NCI-H2196 (cell line): Measurements from ENCODE around the gene EMX1.
A peak's percentile ranks its signal among the peaks of the same experiment; 100 is the strongest.

Experiments
- DNase-seq: peaks from one replicate; lab custom pipeline; 2025; ENCODE audit not compliant: unreplicated experiment; lab: John Stamatoyannopoulos, UW

Gene EMX1

DNA sequence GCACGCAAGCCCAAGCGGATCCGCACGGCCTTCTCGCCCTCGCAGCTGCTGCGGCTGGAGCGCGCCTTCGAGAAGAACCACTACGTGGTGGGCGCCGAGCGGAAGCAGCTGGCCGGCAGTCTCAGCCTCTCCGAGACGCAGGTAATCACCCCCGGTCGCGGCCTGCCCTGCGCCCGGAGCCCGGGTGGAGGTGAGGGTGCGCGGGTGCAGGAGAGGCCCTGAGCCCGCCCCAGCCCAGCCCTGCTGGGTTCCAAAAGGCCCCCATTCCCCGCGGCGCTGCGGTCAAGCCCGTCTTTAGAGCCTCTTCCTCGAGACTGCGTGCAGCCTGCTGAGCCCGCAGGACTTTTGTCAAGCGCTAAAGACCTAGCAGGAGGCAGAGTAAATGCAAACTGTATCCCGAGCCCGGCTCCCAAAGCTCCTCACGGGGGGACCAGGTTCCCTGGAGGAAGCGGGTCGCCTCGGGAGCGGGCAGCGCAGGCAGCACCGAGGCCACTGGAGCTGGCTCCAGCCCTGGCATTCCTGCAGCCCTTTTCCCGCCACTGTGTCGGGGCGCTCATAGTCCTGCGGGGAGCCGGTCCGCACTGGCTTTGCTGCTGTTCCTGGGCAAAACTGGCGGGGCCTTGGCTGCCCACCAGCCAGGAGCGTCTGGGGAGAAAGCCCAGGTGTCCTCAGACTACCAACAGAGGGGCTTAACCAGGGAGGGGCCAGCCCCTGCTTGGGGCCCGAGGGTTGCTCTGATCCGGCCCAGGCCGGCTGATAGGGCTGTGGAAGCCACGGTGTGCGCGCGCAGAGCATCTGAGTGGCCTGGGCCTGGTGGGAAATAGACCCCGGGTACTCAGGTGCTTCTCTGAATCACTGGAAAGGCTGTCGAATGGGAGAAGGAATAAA, 7.3 kb downstream of the EMX1 start:
- DNase-seq, result no peak

DNA sequence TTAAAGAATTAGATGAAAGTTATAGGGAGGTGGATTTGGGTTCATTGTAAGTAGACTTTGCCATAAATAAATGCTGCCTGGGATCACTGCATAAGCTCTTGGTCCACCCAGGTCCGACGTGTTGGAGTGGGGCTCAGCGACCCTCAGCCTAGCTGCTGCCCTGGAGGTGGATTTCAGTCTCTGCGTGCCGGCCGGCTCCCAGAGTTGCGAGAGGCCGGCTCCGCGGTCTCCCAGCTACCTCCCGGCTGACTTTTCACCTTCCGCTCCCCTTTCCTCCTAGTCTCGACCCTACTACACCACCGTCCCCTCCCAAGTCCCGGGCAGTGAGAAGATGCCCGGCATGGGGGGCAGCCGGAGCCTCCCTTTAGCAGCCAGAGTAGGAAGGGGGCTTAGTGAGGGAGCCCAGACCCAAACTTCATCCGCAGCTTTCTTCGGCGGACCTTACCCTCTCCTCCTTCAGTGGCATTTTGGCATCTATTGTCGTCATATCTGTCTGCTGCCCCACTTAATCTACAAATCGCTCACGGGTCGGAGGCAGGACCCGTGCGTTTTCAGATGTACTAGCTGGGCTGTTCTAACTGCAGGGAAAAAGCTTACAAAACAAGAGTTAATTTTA, 8.1 kb downstream of the EMX1 start:
- DNase-seq, result no peak

DNA sequence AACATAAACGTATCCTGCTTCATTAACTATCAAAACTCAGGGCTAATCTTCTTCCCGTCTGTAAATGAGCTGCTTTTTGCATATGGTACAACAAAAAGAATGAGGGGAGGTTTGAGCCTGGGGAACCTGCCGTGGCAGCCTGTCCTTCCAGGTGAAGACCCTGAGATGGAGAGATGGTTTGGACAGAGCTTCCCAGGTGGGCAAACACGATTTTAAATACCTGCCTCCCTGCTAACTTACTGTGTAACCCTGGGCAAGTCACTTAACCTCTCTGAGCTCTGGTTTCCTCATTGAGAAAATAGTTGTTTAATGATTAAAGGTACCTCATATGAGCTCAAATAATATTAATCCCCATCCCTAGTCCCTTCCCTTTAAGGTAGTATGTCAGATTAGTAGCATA, 9.0 kb downstream of the EMX1 start:
- DNase-seq, result no peak

DNA sequence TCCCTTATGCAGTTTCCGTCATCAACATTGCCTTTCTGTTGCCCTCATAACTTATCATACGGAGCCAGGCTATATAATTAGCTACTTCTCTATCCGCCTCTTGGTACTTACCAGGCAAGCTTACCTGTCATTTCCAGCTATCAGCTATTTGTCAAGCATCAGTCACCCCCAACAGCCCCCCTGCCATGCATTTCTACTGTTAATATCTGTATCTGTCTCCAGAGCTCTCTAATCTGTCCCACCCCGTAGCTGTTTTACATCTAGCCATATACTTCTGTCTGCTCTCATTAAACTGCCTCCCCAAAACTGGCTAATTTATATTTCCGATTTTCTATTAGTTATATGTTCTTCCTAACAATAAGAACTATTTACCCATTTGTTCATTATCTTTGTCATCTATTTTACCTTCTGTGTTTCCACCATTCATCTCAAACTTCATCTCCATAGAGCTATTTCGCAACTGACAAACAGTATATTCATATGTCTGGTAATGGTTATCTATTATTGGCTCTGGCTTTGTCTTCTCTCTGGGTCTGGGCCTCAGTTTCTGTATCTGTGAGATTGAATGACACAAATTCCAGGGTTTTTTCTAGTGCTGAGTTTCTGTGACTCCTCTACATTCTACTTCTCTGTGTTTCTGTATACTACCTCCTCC, 9.6 kb downstream of the EMX1 start:
- DNase-seq, result no peak

DNA sequence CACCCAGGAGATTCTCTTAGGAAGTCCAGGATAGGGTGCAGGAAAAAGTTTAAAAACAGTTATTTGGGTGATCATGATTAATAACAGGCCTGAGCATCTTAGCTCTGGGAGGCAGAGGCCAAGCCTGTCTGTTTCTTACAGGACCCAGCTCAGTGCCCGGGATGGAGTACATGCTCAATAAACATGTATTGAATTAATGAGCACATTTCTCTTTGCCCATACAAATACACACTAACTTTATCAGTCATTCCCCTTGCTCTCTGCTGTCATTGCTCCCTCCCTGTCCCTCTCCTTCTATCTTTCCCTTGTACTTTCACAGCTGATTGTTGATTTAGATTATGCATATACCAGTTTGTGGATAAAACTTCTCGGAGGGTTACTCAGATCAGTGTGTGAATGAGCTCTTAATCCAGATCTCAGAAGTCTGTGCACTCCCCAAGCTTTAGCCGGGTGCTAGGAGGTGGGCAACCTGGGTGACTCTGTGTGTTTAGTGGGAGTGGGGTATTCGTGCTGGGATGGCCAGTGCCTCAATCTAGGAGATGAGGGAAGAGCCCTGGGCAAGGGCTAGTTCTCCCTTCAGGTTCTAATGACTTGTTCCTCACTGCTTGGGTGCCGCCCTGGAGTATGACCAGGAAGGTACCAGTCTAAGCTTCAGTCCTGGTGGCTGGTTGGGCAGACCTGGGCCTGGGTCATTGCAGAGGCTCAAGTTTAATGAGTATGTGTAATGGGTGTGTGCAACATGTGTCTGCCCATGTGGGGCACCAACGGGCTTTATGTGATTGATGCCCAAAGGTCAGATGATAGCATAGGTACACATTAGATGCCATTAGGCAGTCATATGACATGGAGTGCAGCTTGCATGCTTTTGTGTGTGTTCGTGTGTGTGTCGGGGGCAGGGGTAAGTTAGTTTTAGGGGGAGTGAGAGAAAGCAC, 10.6 kb downstream of the EMX1 start:
- DNase-seq, result no peak

DNA sequence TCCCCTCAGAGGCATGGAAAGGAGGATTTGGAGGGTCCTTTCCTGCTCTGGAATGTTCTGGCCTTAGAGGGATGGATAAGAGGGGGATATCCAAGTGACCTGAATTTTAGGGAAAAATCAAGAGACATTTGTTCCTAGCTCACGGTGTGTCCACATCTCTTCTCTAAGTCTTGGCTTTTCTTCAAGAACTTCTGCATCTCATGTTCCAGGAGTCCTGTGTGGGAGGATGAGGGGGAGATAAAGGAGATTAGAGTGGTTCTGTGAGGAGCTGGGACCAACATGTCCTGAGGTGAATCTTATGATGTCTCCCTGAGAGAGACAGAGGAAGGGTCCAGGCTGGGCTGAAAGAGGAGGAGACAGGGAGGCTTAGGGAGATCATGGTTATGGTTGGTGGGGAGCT, 11.7 kb downstream of the EMX1 start:
- DNase-seq, result no peak

DNA sequence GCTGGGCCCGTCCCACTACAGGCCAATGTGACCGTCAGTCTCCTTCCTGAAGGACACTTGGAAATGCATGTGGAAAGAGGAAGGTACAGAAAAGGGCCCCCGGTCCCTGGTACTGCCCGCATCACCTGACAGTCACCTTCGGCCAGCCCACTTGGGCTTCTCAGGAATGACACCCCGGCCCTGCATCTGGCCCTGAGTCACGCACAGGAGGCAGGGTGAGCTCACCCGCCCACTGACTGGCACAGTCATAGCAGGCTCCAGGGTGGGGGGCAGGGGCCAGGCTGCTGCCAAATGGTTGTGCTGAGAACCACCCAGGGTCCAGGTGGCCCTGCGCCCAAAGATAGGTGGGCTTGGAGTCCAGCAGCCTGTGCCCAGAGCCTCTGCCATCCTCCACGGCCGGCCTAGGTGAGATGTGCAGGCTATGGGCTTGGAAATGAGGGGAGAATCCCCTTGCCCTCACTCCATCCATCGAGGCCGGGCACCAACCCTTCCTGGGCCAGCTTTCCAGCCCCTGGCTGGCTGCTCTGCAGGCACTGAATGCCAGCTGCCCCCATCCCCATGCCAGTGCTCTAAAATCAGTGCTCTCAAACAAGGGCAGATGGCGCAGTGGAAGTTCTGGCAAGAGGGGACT, 14.1 kb downstream of the EMX1 start:
- DNase-seq, result no peak

DNA sequence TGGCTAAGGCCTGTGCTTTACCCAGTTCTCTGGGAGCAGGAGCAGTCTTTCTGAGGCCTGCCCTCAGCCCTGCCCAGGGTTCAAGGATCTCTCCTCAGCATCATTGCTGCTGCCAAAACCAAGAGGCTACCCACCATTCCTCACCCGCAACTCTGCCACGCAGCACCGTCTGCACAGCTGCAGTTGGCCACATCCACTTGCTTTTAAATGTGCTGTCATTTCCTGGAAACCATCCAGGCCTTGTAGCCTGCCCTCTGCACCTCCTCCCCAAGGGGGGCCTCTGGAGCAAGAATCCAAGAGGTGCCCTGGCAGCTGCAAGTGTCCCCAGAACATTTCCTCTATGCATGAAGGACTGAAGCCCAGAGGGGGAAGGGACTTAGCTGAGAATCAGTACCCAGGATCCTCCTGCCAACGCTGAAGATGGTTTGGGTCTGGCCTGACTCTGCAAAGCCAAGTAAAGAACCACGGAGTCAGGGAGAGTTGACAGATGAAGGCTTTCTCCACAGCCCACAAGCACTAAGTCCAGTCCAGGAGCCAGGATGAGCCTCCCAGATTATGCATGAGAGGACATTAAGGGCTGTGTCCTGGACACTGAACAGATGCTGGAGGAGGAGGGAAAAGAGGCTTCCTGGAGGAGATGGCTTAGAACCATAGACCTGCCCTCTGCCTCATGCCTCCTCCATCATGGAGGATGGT, 14.9 kb downstream of the EMX1 start:
- DNase-seq, result no peak

DNA sequence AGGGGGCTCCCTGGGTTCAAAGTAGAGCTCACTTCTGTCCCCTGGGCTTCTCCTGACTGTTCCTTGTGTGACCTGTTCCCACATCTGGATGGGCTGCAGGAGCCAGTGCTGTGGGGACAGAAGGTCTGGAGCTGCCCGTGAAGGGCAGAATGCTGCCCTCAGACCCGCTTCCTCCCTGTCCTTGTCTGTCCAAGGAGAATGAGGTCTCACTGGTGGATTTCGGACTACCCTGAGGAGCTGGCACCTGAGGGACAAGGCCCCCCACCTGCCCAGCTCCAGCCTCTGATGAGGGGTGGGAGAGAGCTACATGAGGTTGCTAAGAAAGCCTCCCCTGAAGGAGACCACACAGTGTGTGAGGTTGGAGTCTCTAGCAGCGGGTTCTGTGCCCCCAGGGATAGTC, 15.5 kb downstream of the EMX1 start:
- DNase-seq, result no peak

DNA sequence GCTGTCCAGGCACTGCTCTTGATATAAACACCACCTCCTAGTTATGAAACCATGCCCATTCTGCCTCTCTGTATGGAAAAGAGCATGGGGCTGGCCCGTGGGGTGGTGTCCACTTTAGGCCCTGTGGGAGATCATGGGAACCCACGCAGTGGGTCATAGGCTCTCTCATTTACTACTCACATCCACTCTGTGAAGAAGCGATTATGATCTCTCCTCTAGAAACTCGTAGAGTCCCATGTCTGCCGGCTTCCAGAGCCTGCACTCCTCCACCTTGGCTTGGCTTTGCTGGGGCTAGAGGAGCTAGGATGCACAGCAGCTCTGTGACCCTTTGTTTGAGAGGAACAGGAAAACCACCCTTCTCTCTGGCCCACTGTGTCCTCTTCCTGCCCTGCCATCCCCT, 15.9 kb downstream of the EMX1 start:
- DNase-seq, result no peak

DNA sequence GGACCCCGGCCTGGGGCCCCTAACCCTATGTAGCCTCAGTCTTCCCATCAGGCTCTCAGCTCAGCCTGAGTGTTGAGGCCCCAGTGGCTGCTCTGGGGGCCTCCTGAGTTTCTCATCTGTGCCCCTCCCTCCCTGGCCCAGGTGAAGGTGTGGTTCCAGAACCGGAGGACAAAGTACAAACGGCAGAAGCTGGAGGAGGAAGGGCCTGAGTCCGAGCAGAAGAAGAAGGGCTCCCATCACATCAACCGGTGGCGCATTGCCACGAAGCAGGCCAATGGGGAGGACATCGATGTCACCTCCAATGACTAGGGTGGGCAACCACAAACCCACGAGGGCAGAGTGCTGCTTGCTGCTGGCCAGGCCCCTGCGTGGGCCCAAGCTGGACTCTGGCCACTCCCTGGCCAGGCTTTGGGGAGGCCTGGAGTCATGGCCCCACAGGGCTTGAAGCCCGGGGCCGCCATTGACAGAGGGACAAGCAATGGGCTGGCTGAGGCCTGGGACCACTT, 16.4 kb downstream of the EMX1 start:
- no peak for DNase-seq

DNA sequence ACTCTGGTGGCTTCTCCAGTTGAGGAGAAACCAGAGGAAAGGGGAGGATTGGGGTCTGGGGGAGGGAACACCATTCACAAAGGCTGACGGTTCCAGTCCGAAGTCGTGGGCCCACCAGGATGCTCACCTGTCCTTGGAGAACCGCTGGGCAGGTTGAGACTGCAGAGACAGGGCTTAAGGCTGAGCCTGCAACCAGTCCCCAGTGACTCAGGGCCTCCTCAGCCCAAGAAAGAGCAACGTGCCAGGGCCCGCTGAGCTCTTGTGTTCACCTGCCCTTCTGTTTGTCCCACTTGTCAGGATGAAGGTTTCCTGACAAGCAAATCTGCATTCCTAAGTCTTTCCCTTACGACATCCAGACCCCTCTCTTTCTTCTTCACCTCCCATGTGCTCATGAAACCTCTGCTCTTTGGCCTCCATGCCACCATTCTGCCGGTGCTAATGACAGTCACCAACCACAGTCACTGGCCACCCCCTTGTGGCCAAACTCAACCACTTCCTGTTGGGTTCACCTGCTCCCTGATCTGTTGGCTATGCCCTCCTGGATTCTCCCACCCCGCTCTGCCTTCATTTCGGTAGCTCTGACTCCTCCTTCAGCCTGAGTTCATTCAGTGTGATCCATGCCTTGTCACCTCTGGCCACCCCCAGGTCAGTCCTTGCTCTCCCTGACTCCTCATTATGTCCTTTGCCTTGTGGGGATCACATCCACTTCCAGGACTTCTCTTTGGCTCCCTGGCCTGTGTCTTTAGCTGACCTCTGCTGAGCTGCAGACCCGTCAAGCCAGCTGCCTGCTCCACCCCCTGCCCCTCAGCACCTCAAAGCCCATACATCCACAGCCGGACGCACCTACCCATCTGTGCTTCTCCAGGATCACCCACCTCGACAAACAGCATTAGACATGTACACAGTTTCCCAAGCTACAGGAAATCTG, 17.6 kb downstream of the EMX1 start:
- DNase-seq, result peak; percentile 1

DNA sequence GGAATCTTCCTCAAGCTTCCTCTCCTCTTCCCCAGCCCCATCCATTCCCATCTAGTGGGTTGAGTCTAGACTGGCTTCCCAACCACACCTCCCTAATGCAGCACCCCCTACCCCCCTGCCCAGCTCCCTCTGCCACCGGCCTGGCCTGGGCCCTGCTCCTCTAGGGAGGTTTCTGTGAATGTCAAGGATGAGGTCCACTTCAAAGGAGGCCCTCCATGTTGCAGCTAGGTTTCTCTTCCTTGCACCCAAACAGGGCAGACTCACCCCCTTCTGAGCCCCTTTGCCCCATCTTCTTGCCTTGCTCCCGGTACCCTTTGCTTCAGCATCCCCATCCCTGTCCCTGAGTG, 18.3 kb downstream of the EMX1 start:
- DNase-seq, result no peak

DNA sequence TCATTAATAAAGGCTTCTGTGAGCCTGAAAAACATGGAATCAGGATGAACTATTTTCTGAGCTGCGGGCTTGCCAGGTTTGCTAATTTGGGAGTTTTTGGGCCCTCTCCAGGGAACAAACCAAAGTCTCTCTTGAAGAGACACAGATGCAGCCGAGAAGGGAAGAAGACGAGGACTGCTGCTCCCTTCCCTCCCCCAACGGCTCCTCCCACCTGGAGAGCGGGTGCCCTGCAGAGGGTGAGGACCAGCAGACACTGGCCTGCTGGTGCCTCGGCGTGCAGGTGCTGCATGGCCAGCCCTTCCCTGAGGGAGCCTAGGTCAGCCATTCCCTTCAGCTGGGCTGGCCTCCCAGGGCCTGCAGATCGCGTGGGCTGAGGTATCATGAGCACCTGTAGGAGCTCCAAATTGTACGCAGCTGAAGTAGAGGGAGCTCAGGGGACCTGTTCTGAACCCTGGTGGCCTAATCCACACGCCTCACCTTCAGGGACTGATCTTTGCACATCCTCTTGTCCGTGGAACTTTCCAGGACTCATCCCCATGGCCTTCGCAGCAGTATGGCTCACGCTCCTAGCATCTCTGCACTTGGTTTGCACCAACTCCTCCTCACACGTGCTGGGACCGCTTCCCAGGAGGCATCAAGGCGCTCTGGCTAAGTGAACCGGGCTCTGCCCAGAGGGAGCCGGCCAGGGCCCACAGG, 19.5 kb downstream of the EMX1 start:
- DNase-seq, result no peak

DNA sequence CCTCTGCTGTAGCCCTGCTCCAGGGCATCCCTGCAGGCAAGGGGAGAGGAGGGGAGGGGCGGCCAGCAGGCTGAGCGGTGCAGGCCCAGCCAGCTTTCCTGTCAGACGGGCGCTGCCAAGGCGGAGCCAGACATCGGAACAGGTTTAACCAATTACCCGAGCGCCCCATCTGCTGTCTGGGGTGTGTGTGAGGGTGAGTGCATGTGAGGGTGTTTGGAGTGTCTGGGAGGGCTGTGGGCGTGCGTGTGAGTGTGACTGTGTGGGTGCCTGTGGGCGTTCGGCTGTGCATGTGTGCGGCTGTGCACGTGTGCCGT, 20.0 kb downstream of the EMX1 start:
- no peak for DNase-seq

DNA sequence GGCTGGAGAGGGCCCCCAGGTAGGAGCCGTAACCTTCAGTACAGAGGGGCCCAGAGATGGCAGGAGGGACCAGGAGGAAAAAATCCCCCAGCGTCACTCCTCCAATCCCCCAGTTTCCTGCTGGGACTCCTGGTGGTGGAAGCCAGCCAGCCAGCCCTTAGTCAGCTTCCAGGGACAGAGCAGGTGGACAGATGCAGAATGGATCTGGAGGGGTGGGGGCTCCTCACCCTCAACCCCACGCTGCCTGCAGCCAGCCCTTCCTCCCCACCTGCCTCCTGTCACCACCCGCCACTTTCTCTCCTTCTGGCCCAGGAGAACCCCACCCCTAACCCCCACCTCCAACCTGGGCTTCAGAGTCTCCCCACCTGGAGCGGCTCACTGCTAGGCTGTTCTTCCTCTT, 21.1 kb downstream of the EMX1 start:
- DNase-seq, result no peak

DNA sequence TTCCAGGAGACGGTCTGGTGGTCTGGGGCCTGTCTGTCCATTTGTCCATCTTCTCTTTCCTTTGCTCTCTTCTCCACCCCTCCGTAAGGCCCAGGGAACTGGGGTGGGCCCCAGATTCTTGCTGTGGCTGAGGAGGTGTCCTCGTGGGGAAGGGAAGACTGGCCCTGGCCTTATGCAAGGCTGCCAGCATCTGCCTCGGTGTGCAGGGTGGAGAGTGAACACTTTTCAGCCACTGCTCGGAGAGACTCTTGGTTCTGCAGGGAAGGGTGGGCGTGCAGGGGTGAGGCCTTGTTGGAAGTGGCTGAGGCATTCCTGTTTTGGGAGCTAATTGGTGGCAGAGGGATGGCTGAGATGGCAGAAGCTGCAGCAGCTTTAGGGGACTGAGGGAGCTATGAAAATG, 23.0 kb downstream of the EMX1 start:
- DNase-seq, result no peak

DNA sequence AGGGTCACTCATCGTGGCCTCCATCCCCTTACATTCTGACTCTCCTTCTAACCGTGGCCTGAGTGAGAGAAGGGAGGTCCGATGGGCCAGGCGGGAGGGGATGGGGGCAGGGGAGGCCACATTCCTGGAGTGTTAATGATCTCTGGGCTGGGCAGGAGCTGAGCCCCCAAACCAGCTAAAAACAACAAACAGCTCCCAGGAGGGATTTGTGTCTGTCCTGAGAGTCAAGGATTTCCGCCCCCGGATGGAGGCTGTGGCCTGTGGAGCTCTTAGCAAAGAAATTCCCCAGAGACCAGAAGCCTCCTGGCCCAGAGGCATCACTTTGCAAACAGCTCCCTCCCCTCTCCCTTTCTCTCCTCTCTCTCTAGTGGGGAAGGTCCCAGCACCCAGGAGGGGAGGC, 23.5 kb downstream of the EMX1 start:
- no peak for DNase-seq

DNA sequence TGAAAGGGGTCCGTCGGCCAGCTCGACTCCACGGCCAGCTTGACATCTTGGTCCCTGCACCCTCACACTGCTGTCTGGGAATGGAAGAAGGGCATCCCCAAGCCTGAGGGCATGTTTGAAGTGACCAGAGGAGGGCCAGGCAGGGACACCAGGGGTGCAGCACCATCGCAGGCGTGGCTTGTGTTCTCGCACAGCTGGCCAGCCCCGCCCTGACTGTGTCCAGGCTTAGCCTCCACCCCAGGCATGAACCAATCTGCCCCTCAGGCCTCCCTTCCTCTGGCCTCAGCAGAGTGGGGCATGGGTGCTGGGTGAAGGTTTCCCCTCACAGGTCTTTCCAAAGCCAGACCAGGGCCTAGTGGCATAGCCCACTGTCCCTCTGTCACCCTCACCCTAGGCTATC, 25.0 kb downstream of the EMX1 start:
- DNase-seq, result no peak
